ENCODE results near the gene SAMD8. TPM values are rescaled to one million over a fixed set of nuclear protein-coding genes. Genes with fewer than 3 reads are reported as not detected.

SAMD8 gene
- total and polyA plus RNA-seq, 7 donors, result 2.1 to 37.5 (median 25.0) TPM

DNA sequence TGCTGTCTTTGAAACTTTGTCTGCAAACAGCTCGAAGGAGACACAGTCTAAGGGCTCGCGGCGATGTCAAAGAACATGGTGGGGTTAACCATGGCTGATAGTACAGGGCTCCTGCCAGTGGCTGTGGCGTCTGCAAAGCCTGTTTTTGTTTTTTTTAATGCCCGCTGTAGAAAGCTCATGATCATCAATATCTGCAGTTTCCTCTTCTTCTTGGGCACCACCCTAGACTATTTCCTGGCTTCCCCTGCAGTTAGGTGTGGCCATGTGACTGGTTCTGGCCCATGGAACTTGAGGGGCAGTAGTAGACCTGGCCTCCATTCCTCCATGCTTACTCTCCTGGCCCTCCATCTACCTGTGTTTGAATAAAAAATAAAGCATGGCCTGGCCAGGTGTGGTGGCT, 21.8 kb upstream of the SAMD8 start:
- H3K9me3 ChIP-seq, result no peaks in the 10 kb centered on the region
- TF ChIP-seq POLR2AphosphoS5 (IDR thresholded peaks at IDR 0.05) (no peak), EP300 (IDR thresholded peaks at IDR 0.05) (no peak), POLR2A (IDR thresholded peaks at IDR 0.05) (no peak)
- TF ChIP-seq, protein P1, sequence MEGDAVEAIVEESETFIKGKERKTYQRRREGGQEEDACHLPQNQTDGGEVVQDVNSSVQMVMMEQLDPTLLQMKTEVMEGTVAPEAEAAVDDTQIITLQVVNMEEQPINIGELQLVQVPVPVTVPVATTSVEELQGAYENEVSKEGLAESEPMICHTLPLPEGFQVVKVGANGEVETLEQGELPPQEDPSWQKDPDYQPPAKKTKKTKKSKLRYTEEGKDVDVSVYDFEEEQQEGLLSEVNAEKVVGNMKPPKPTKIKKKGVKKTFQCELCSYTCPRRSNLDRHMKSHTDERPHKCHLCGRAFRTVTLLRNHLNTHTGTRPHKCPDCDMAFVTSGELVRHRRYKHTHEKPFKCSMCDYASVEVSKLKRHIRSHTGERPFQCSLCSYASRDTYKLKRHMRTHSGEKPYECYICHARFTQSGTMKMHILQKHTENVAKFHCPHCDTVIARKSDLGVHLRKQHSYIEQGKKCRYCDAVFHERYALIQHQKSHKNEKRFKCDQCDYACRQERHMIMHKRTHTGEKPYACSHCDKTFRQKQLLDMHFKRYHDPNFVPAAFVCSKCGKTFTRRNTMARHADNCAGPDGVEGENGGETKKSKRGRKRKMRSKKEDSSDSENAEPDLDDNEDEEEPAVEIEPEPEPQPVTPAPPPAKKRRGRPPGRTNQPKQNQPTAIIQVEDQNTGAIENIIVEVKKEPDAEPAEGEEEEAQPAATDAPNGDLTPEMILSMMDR (IDR thresholded peaks at IDR 0.05), result no peak
- H3K4me1 ChIP-seq, result no peaks in the 10 kb centered on the region
- 88 to 93% methylated on average over 6 of the region's 6 CpGs for WGBS, 2 donors
- H3K36me3 ChIP-seq, result no peaks in the 10 kb centered on the region
- no peaks in the 10 kb centered on the region for H3K27me3 ChIP-seq
- no peak overlapping the region for H3K27ac ChIP-seq
- DNase-seq, result no peak
- intact Hi-C loops (cut with DNase I), result no loop called here
- no peak overlapping the region for H3K4me3 ChIP-seq

GRCh38 chr10:75091146-75091545, 20.3 kb upstream of the SAMD8 start:
- intact Hi-C loops (cut with DNase I), result no loop called here
- TF ChIP-seq POLR2AphosphoS5 (IDR thresholded peaks at IDR 0.05), result no peak
- TF ChIP-seq POLR2A (IDR thresholded peaks at IDR 0.05), result no peak
- TF ChIP-seq, protein P1 (IDR thresholded peaks at IDR 0.05), result no peak
- TF ChIP-seq EP300 (IDR thresholded peaks at IDR 0.05), result no peak
- H3K36me3 ChIP-seq, result no peaks in the 10 kb centered on the region
- no peak overlapping the region for H3K27ac ChIP-seq
- WGBS, 2 donors, result 48 to 81% methylated on average over 3 of the region's 3 CpGs
- no peaks in the 10 kb centered on the region for H3K27me3 ChIP-seq
- no peaks in the 10 kb centered on the region for H3K9me3 ChIP-seq
- no peak for DNase-seq
- no peak overlapping the region for H3K4me3 ChIP-seq
- no peaks in the 10 kb centered on the region for H3K4me1 ChIP-seq

GRCh38 chr10:75094465-75094864, 17.0 kb upstream of the SAMD8 start:
- intact Hi-C loops (cut with DNase I), result no loop called here
- H3K4me1 ChIP-seq, result no peaks in the 10 kb centered on the region
- H3K9me3 ChIP-seq, result no peaks in the 10 kb centered on the region
- no peak for DNase-seq
- H3K36me3 ChIP-seq, result no peaks in the 10 kb centered on the region
- H3K27me3 ChIP-seq, result no peaks in the 10 kb centered on the region
- TF ChIP-seq EP300 (IDR thresholded peaks at IDR 0.05) (no peak), POLR2AphosphoS5 (IDR thresholded peaks at IDR 0.05) (no peak), POLR2A (IDR thresholded peaks at IDR 0.05) (no peak)
- TF ChIP-seq, protein P1 (IDR thresholded peaks at IDR 0.05), result no peak
- no peak overlapping the region for H3K4me3 ChIP-seq
- 38 to 78% methylated on average over 10 of the region's 10 CpGs for WGBS, 2 donors
- no peak overlapping the region for H3K27ac ChIP-seq

GRCh38 chr10:75095631-75096030, 15.8 kb upstream of the SAMD8 start:
- Histone ChIP-seq H3K27ac (no peak overlapping the region), H3K27me3 (no peaks in the 10 kb centered on the region), H3K4me1 (peaks cover 0 to 8% (median 5%) of the 10 kb centered on the region in 4 donors), H3K36me3 (no peaks in the 10 kb centered on the region), H3K4me3 (no peak overlapping the region), H3K9me3 (no peaks in the 10 kb centered on the region)
- 84 to 91% methylated on average over 14 of the region's 14 CpGs for WGBS, 2 donors
- no peak for DNase-seq
- TF ChIP-seq, protein P1 (IDR thresholded peaks at IDR 0.05), result no peak
- TF ChIP-seq POLR2AphosphoS5 (IDR thresholded peaks at IDR 0.05) (no peak), POLR2A (IDR thresholded peaks at IDR 0.05) (no peak), EP300 (IDR thresholded peaks at IDR 0.05) (no peak)
- intact Hi-C loops (cut with DNase I), result no loop called here

DNA sequence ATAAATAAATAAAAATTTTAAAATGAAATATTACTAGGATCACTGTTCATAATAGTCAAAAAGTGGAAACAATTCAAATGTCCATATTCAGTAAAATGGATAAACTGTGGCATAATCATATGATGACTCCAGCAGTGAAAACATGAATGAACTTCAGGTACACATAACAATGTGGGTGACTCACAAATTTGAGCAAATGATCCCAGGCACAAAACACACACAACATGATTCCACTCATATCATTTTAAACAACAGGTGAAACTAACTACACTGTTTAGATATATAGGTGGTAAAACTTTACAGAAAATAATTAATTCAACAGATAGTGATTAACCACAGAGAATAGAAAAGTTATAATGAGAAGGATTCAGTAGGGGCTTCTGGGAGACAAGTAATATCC, 14.7 kb upstream of the SAMD8 start:
- intact Hi-C loops (cut with DNase I), result no loop called here
- H3K9me3 ChIP-seq, result no peaks in the 10 kb centered on the region
- H3K4me1 ChIP-seq, result peaks cover 0 to 8% (median 5%) of the 10 kb centered on the region in 4 donors
- no peaks in the 10 kb centered on the region for H3K27me3 ChIP-seq
- no peak overlapping the region for H3K27ac ChIP-seq
- TF ChIP-seq POLR2A (IDR thresholded peaks at IDR 0.05) (no peak), EP300 (IDR thresholded peaks at IDR 0.05) (no peak), POLR2AphosphoS5 (IDR thresholded peaks at IDR 0.05) (no peak)
- TF ChIP-seq, protein P1 (IDR thresholded peaks at IDR 0.05), result no peak
- no peak overlapping the region for H3K4me3 ChIP-seq
- no peak for DNase-seq
- H3K36me3 ChIP-seq, result no peaks in the 10 kb centered on the region

Measured in sigmoid colon (tissue), 7 donors.